Colonic mucosa (tissue), 4 donors: ENCODE data around the gene SS18. TPM values are rescaled to one million over a fixed set of nuclear protein-coding genes. Genes with fewer than 3 reads are reported as not detected.

Experiments used
- DNase-seq: peaks from one replicate; pipeline ENCODE4 v3.0.0-alpha.2; 2020
- H3K27ac ChIP-seq: fragments of 200-600 bp; one replicate; pipeline ENCODE4 v1.8.0; 2021
- H3K27me3 ChIP-seq: fragments of 200-600 bp; one replicate; pipeline ENCODE4 v1.8.0; 2021
- H3K36me3 ChIP-seq: fragments of 200-600 bp; one replicate; pipeline ENCODE4 v1.8.0; 2021
- H3K4me1 ChIP-seq: fragments of 200-600 bp; one replicate; pipeline ENCODE4 v1.8.0; 2021; ENCODE audit warnings: mild to moderate bottlenecking
- H3K4me3 ChIP-seq: fragments of 200-600 bp; one replicate; pipeline ENCODE4 v1.8.0; 2021
- H3K9ac ChIP-seq, 2 donors: one replicate each; pipeline ENCODE4 v1.7.0; 2013; ENCODE audit warnings: control low read depth in 2 of 2, low read depth in 2 of 2, low read length in 2 of 2
- H3K9me3 ChIP-seq: fragments of 200-600 bp; one replicate; pipeline ENCODE4 v1.8.0; 2021
- CTCF ChIP-seq: fragments of 200-600 bp; IDR thresholded peaks from one replicate; pipeline ENCODE4 v1.8.0; 2022; ENCODE audit warnings: antibody characterized with exemption, mild to moderate bottlenecking
- intact Hi-C: fragments of 100-400 bp; cut with DNase I; formaldehyde crosslinking; loops from one replicate; pipeline ENCODE4 v1.14.1; 2022
- total RNA-seq, 2 donors: library from RNA; stranded (reverse); fragmentation: NEBNext Ultra II Directional in 1 of 2; extraction: Animal tissue kit (Norgen Biotek cat#: 25700) in 1 of 2; gene quantifications; one replicate each; pipeline ENCODE4 v1.2.1, GENCODE V29; 2021
- donor health status: healthy.
- donor health status: DM: no; HTN: no; CAD: no.
- donor health status: DM: no; HTN: no; CAD: no.

The SS18 gene
- total RNA-seq, 2 donors from 2014 or later, result 41.9 to 43.9 TPM

- no peak for DNase-seq
- H3K4me3 ChIP-seq, result no peak overlapping the region
- peaks cover 4% of the 10 kb centered on the region for H3K36me3 ChIP-seq
- no peaks in the 10 kb centered on the region for H3K27me3 ChIP-seq
- H3K9ac ChIP-seq, result no peak overlapping the region
- H3K27ac ChIP-seq, result no peak overlapping the region
- intact Hi-C loops, result no loop called here
- no peak for TF ChIP-seq CTCF
- H3K4me1 ChIP-seq, result no peaks in the 10 kb centered on the region
- no peaks in the 10 kb centered on the region for H3K9me3 ChIP-seq
Observed at GRCh38 chr18:26036635-26037034, 53.8 kb downstream of the SS18 start.

- H3K27me3 ChIP-seq, result no peaks in the 10 kb centered on the region
- H3K4me3 ChIP-seq, result no peak overlapping the region
- DNase-seq, result no peak
- H3K4me1 ChIP-seq, result no peaks in the 10 kb centered on the region
- H3K36me3 ChIP-seq, result peaks cover 4% of the 10 kb centered on the region
- no peak overlapping the region for H3K27ac ChIP-seq
- no peaks in the 10 kb centered on the region for H3K9me3 ChIP-seq
- TF ChIP-seq CTCF, result no peak
- intact Hi-C loops, result no loop called here
- H3K9ac ChIP-seq, result no peak overlapping the region
Observed at GRCh38 chr18:26034850-26035497, 55.4 kb downstream of the SS18 start.

- no peaks in the 10 kb centered on the region for H3K9me3 ChIP-seq
- intact Hi-C loops, result no loop called here
- H3K4me3 ChIP-seq, result no peak overlapping the region
- no peak for DNase-seq
- no peaks in the 10 kb centered on the region for H3K36me3 ChIP-seq
- H3K27ac ChIP-seq, result no peak overlapping the region
- H3K4me1 ChIP-seq, result no peaks in the 10 kb centered on the region
- no peak overlapping the region for H3K9ac ChIP-seq
- no peak for TF ChIP-seq CTCF
- no peaks in the 10 kb centered on the region for H3K27me3 ChIP-seq
Observed at GRCh38 chr18:26022585-26022984, 67.8 kb downstream of the SS18 start.

- Histone ChIP-seq H3K36me3 (no peaks in the 10 kb centered on the region), H3K9me3 (no peaks in the 10 kb centered on the region), H3K27me3 (no peaks in the 10 kb centered on the region), H3K4me1 (no peaks in the 10 kb centered on the region), H3K4me3 (no peak overlapping the region), H3K9ac (no peak overlapping the region), H3K27ac (no peak overlapping the region)
- no peak for TF ChIP-seq CTCF
- intact Hi-C loops, result no loop called here
- DNase-seq, result no peak
Observed at GRCh38 chr18:26021061-26021754, 69.2 kb downstream of the SS18 start.

- TF ChIP-seq CTCF, result no peak
- H3K4me3 ChIP-seq, result no peak overlapping the region
- no peaks in the 10 kb centered on the region for H3K4me1 ChIP-seq
- H3K27ac ChIP-seq, result no peak overlapping the region
- intact Hi-C loops, result no loop called here
- no peak for DNase-seq
- H3K9ac ChIP-seq, result no peak overlapping the region
- no peaks in the 10 kb centered on the region for H3K27me3 ChIP-seq
- H3K36me3 ChIP-seq, result no peaks in the 10 kb centered on the region
- H3K9me3 ChIP-seq, result no peaks in the 10 kb centered on the region
Observed at GRCh38 chr18:26017929-26018328, 72.5 kb downstream of the SS18 start.
